GM12878 (cell line): ENCODE measurements around the gene DERA. TPM values are rescaled to one million over a fixed set of nuclear protein-coding genes. Genes with fewer than 3 reads are reported as not detected.

ENCODE experiments used
- ATAC-seq: fragments of 200-7000 bp; cut with Tn5 transposase; 3 replicates; pipeline ENCODE4 v1.9.1; 2020; ENCODE audit warnings: mild to moderate bottlenecking, moderate library complexity
- BruUV-seq: library from RNA; stranded (reverse); fragments of 400-500 nt; replicated peaks from 2 replicates; lab custom pipeline; 2021; lab: Mats Ljungman, UMichigan
- CTCF ChIA-PET: fragments of 300-600 bp; sonication (Branson Sonifier 250); formaldehyde crosslinking; extraction: SDS; loops from one replicate; lab custom pipeline; 2021; ENCODE audit warnings: inconsistent platforms; lab: Yijun Ruan, JAX
- POLR2A ChIA-PET: fragments of 350-600 bp; formaldehyde crosslinking; extraction: SDS; loops from one replicate; lab custom pipeline; 2021; ENCODE audit warnings: inconsistent platforms; lab: Charles Lee
- RAD21 ChIA-PET: fragments of 300-600 bp; sonication (Branson Sonifier 250); formaldehyde crosslinking; loops from one replicate; lab custom pipeline; 2023; ENCODE audit warnings: antibody characterized with exemption; ENCODE audit not compliant: unreplicated experiment; lab: Charles Lee
- SMC1A ChIA-PET: fragments of 300-600 bp; sonication (Branson Sonifier 250); formaldehyde crosslinking; loops from one replicate; lab custom pipeline; 2023; ENCODE audit not compliant: unreplicated experiment, uncharacterized antibody; lab: Charles Lee
- DNase-seq: peaks from one replicate; pipeline ENCODE4 v3.0.0-alpha.2; 2011; ENCODE audit warnings: low read depth, low spot score
- FAIRE-seq: peaks from 3 replicates; lab custom pipeline; 2011; peaks lifted over from hg19 to GRCh38; lab: Jason Lieb, UNC
- H2AFZ ChIP-seq: 2 replicates; pipeline ENCODE4 v1.6.0; 2011; ENCODE audit warnings: low read depth, low read length, control low read depth; ENCODE audit not compliant: control insufficient read depth
- H3K27ac ChIP-seq: 2 replicates; pipeline ENCODE4 v1.5.1; 2011; ENCODE audit warnings: control low read depth; ENCODE audit not compliant: control insufficient read depth, insufficient read depth
- H3K27me3 ChIP-seq, 2 experiments: replicated peaks in 1 of 2; 2 replicates each; pipeline versions ENCODE4 v1.6.0 to v1.6.1; 2011; ENCODE audit warnings: low read length in 1 of 2; ENCODE audit not compliant: control insufficient read depth in 2 of 2, insufficient read depth in 2 of 2
- H3K36me3 ChIP-seq, 2 experiments: 2 replicates each; pipeline ENCODE4 v1.5.1; 2011; ENCODE audit warnings: low read length in 1 of 2; ENCODE audit not compliant: control insufficient read depth in 2 of 2, insufficient read depth in 2 of 2
- H3K4me1 ChIP-seq: 2 replicates; pipeline ENCODE4 v1.6.1; 2011; ENCODE audit warnings: mild to moderate bottlenecking, low read length, moderate library complexity, mixed read lengths; ENCODE audit not compliant: control insufficient read depth, insufficient read depth
- H3K4me2 ChIP-seq: 2 replicates; pipeline ENCODE4 v1.6.0; 2011; ENCODE audit warnings: control low read depth; ENCODE audit not compliant: control insufficient read depth, insufficient read depth
- H3K4me3 ChIP-seq: fragments of 200-600 bp; sonication (generic); 2 replicates; pipeline ENCODE4 v1.5.1; 2016
- H3K79me2 ChIP-seq: 2 replicates; pipeline ENCODE4 v1.6.0; 2011; ENCODE audit warnings: low read length; ENCODE audit not compliant: control insufficient read depth, insufficient read depth
- H3K9ac ChIP-seq: 2 replicates; pipeline ENCODE4 v1.8.0; 2011; ENCODE audit warnings: low read length, control low read depth, mixed read lengths; ENCODE audit not compliant: control insufficient read depth, insufficient read depth
- H3K9me3 ChIP-seq: replicated peaks from 3 replicates; pipeline ENCODE4 v1.5.1; 2011; ENCODE audit warnings: mild to moderate bottlenecking, low read length; ENCODE audit not compliant: control insufficient read depth, insufficient read depth
- H4K20me1 ChIP-seq: 2 replicates; pipeline ENCODE4 v1.6.0; 2011; ENCODE audit not compliant: control insufficient read depth, insufficient read depth
- BACH1 ChIP-seq: fragments of 450-650 bp; IDR thresholded peaks from 2 replicates; pipeline ENCODE4 v1.6.1; 2017; ENCODE audit warnings: mild to moderate bottlenecking, borderline replicate concordance
- CHD4 ChIP-seq: fragments of 200-600 bp; sonication (generic); IDR thresholded peaks from 2 replicates; pipeline ENCODE4 v1.6.1; 2016; ENCODE audit warnings: mild to moderate bottlenecking
- CREM ChIP-seq: IDR thresholded peaks from 2 replicates; pipeline ENCODE4 v1.6.1; 2014; ENCODE audit warnings: antibody characterized with exemption, low read depth
- ETV6 ChIP-seq, 2 experiments: fragments of 450-650 bp in 1 of 2; IDR thresholded peaks in 1 of 2; conservative IDR thresholded peaks in 1 of 2; 2 replicates each; pipeline ENCODE4 v1.6.1; 2014; ENCODE audit warnings: antibody characterized with exemption in 1 of 2, borderline replicate concordance in 1 of 2, low read depth in 1 of 2, mild to moderate bottlenecking in 1 of 2, moderate library complexity in 1 of 2
- EZH2 ChIP-seq: IDR thresholded peaks from 2 replicates; pipeline ENCODE4 v1.6.1; 2012; ENCODE audit warnings: low read depth, mild to moderate bottlenecking, control low read depth, inconsistent platforms, low read length, borderline replicate concordance; ENCODE audit not compliant: control insufficient read depth
- IRF4 ChIP-seq: IDR thresholded peaks from 2 replicates; pipeline ENCODE4 v1.6.1; 2011; ENCODE audit warnings: low read depth, low read length
- MEF2B ChIP-seq: fragments of 450-650 bp; IDR thresholded peaks from 2 replicates; pipeline ENCODE4 v1.6.1; 2018; ENCODE audit warnings: mild to moderate bottlenecking, moderate library complexity; ENCODE audit not compliant: partially characterized antibody, poor library complexity, severe bottlenecking
- NFXL1 ChIP-seq: fragments of 450-650 bp; IDR thresholded peaks from 2 replicates; pipeline ENCODE4 v1.6.1; 2017; ENCODE audit warnings: antibody characterized with exemption, mild to moderate bottlenecking, borderline replicate concordance
- PAX8 ChIP-seq: fragments of 450-650 bp; IDR thresholded peaks from 2 replicates; pipeline ENCODE4 v1.6.1; 2017; ENCODE audit warnings: mild to moderate bottlenecking, moderate library complexity
- PML ChIP-seq: IDR thresholded peaks from 2 replicates; pipeline ENCODE4 v1.6.1; 2012; ENCODE audit warnings: low read length, inconsistent platforms
- RB1 ChIP-seq: fragments of 450-650 bp; formaldehyde crosslinking; IDR thresholded peaks from 2 replicates; pipeline ENCODE4 v1.6.1; 2017; ENCODE audit warnings: mild to moderate bottlenecking, borderline replicate concordance
- RFX5 ChIP-seq: IDR thresholded peaks from 2 replicates; pipeline ENCODE4 v1.6.1; 2011; ENCODE audit warnings: low read depth, low read length, improper control_type of control experiment
- SIN3A ChIP-seq: IDR thresholded peaks from 2 replicates; pipeline ENCODE4 v1.6.1; 2012; ENCODE audit warnings: low read depth, low read length, improper control_type of control experiment
- SMAD1 ChIP-seq: fragments of 450-650 bp; IDR thresholded peaks from 2 replicates; pipeline ENCODE4 v1.6.1; 2018; ENCODE audit warnings: mild to moderate bottlenecking, low read depth; ENCODE audit not compliant: partially characterized antibody
- SREBF1 ChIP-seq: IDR thresholded peaks from 2 replicates; pipeline ENCODE4 v1.6.1; 2012; ENCODE audit warnings: mild to moderate bottlenecking, low read length
- STAT3 ChIP-seq: IDR thresholded peaks from 2 replicates; pipeline ENCODE4 v1.6.1; 2011; ENCODE audit warnings: low read depth, low read length, improper control_type of control experiment
- TAF1 ChIP-seq: IDR thresholded peaks from 2 replicates; pipeline ENCODE4 v1.6.1; 2011; ENCODE audit warnings: mild to moderate bottlenecking, low read depth, low read length, borderline replicate concordance
- TARDBP ChIP-seq: IDR thresholded peaks from 2 replicates; pipeline ENCODE4 v1.6.1; 2016; ENCODE audit warnings: borderline replicate concordance
- YBX1 ChIP-seq: fragments of 450-650 bp; IDR thresholded peaks from 2 replicates; pipeline ENCODE4 v1.6.1; 2016; ENCODE audit warnings: antibody characterized with exemption
- ZBED1 ChIP-seq: IDR thresholded peaks from 2 replicates; pipeline ENCODE4 v1.6.1; 2016; ENCODE audit warnings: borderline replicate concordance
- WGBS: methylation state at CpG from one replicate; pipeline ENCODE4 v1.1.6; 2016; ENCODE audit warnings: low lambda C conversion rate; ENCODE audit not compliant: insufficient replicate concordance, insufficient coverage; ENCODE audit errors: missing lambda C conversion rate; 5-methylcytosine and 5-hydroxymethylcytosine counted together
- in situ Hi-C: fragments of 300-500 bp; cut with MboI; formaldehyde crosslinking; loops from 9 replicates; pipeline ENCODE4 v1.14.3; 2018; ENCODE audit warnings: mixed read lengths
- intact Hi-C: fragments of 100-400 bp; cut with micrococcal nuclease; formaldehyde crosslinking; loops from one replicate; pipeline ENCODE4 v1.14.2; 2022; ENCODE audit not compliant: unreplicated experiment
- polyA plus RNA-seq, 11 experiments: library from polyadenylated mRNA; depleted of rRNA in 4 of 11; unstranded in 6 of 11; stranded (reverse) in 5 of 11; fragments of >200 nt; fragmentation: Nextera tagmentation in 4 of 11; fragmentation: Illumina TruSeq in 1 of 11; extraction: Ambion mirVana in 4 of 11; extraction: Trizol in 1 of 11; gene quantifications; 1 replicate in 1 of 11; 2 replicates in 10 of 11; pipeline versions ENCODE4 v1.2.1 to v1.2.3, GENCODE V29; 2011 to 2016; ENCODE audit warnings: inconsistent platforms in 2 of 11, missing spikeins in 2 of 11, low read depth in 1 of 11
- total RNA-seq, 4 experiments: library from RNA; depleted of rRNA in 3 of 4; stranded (reverse); fragments of >200 nt in 3 of 4; fragmentation: Illumina TruSeq in 1 of 4; extraction: Trizol in 1 of 4; gene quantifications; 2 replicates each; pipeline versions ENCODE4 v1.2.1 to v1.2.3, GENCODE V29; 2013 to 2021
- TF ChIP-seq, protein P1 (sequence below): fragments of 450-650 bp; IDR thresholded peaks from 2 replicates; pipeline ENCODE4 v1.6.1; 2017; ENCODE audit warnings: mild to moderate bottlenecking, low read depth, inconsistent platforms; ENCODE audit not compliant: poor library complexity, severe bottlenecking

DERA gene
- total and polyA plus RNA-seq, 10 of the 15 experiments (the other 5 are each of a cell fraction or from before 2014, with no cell fraction given), result 34.9 to 97.1 (median 40.8) TPM

DNA sequence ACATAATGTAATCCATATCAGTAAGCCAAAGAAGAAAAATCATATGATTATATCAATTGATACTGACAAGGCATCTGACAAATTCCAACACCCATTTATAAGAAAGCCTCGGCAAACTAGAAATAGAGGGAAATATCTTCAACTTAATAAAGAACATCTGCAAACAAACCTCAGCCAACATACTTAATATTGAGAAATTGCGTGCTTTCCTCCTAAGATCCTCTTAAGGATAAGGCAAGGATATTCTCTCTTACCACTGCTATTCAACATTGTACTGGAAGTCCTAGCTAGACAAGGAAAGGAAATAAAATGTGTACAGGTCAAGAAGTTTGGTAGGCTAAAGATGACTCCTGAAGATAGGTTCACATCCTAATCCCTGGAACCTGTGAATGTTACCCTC, 115.9 kb downstream of the DERA start (continued):
- no peak for TF ChIP-seq ETV6 (conservative IDR thresholded peaks at IDR 0.05 in 1 of 2, IDR thresholded peaks at IDR 0.05 in 1 of 2; ENCODE audit: borderline replicate concordance in 1 of 2, low read depth in 1 of 2)
- TF ChIP-seq TAF1, result no peak
- no peak for TF ChIP-seq TARDBP
- TF ChIP-seq RFX5, result no peak

DNA sequence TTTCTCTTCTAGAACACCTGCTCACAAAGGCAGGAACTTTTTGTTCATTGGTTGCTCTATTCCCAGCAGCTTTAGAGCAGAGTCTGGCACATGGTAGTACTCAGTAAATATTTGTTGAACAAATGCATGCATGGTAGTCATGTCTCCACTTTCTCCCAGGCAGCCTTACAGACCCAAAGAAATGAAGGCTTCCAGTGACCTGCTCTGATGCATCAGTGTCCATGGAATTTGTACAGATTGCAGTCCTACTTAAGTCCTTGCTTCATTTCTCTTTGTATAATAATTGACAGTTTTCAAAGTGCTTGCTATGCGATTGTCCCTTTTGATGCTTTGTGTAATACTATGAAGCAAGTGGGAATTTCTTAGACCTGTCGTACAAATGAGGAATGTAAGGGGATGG, 119.6 kb downstream of the DERA start:
- ChIA-PET RAD21 (no interaction called here), CTCF (no interaction called here), SMC1A (no interaction called here), POLR2A (no interaction called here)
- H3K4me1 ChIP-seq, result no peaks in the 10 kb centered on the region
- no peak overlapping the region for H2AFZ ChIP-seq
- intact Hi-C loops, result no loop called here
- H3K4me2 ChIP-seq, result no peak overlapping the region
- no peaks in the 10 kb centered on the region for H3K27me3 ChIP-seq
- H4K20me1 ChIP-seq, result no peaks in the 10 kb centered on the region
- no peak overlapping the region for H3K9ac ChIP-seq
- FAIRE-seq (no peak), ATAC-seq (no peak), DNase-seq (no peak)
- H3K9me3 ChIP-seq, result no peaks in the 10 kb centered on the region
- TF ChIP-seq IRF4 (no peak), MEF2B (no peak), RB1 (no peak), SIN3A (no peak), YBX1 (no peak), SREBF1 (no peak), SMAD1 (no peak), PAX8 (no peak), CHD4 (no peak), NFXL1 (no peak), EZH2 (no peak), STAT3 (no peak), PML (no peak), CREM (no peak), BACH1 (no peak), RFX5 (no peak), ZBED1 (no peak)
- TF ChIP-seq, protein P1, sequence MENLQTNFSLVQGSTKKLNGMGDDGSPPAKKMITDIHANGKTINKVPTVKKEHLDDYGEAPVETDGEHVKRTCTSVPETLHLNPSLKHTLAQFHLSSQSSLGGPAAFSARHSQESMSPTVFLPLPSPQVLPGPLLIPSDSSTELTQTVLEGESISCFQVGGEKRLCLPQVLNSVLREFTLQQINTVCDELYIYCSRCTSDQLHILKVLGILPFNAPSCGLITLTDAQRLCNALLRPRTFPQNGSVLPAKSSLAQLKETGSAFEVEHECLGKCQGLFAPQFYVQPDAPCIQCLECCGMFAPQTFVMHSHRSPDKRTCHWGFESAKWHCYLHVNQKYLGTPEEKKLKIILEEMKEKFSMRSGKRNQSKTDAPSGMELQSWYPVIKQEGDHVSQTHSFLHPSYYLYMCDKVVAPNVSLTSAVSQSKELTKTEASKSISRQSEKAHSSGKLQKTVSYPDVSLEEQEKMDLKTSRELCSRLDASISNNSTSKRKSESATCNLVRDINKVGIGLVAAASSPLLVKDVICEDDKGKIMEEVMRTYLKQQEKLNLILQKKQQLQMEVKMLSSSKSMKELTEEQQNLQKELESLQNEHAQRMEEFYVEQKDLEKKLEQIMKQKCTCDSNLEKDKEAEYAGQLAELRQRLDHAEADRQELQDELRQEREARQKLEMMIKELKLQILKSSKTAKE, result no peak
- no peak overlapping the region for H3K27ac ChIP-seq
- no TSS peak for BruUV-seq
- in situ Hi-C loops, result no loop called here
- H3K4me3 ChIP-seq, result no peak overlapping the region
- peaks cover 0 to 5% of the 10 kb centered on the region in 2 experiments; a peak in 1 of 4 replicates for H3K36me3 ChIP-seq
- 100% methylated on average over 2 of the region's 2 CpGs for WGBS
- no peaks in the 10 kb centered on the region for H3K79me2 ChIP-seq
